ENCODE measurements around the gene KIAA0586.
"Not testable (repeated sequence)": the region's sequence is repeated elsewhere in the genome, so short reads cannot be mapped to it uniquely, and the experiment has no call there.

The KIAA0586 gene

GRCh38 chr14:58465421-58465820, 37.9 kb downstream of the KIAA0586 start:
- DNase-seq: no peak

DNA sequence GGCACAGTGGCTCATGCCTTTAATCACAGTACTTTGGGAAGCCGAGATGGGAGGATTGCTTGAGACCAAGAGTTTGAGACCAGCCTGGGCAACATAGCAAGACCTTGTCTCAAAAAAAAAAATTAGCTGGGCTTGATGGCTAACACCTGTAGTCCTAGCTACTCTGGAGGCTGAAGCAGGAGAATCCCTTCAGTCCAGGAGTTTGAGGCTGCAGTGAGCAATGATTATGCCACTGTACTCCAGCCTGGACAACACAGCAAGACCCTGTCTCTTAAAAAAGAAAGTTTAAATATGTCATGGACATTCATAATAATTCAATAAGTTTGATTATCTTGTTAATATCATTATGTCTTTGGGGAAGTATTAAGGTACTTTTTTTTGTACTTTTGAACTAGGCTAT, 38.9 kb downstream of the KIAA0586 start:
- DNase-seq: no peak

DNA sequence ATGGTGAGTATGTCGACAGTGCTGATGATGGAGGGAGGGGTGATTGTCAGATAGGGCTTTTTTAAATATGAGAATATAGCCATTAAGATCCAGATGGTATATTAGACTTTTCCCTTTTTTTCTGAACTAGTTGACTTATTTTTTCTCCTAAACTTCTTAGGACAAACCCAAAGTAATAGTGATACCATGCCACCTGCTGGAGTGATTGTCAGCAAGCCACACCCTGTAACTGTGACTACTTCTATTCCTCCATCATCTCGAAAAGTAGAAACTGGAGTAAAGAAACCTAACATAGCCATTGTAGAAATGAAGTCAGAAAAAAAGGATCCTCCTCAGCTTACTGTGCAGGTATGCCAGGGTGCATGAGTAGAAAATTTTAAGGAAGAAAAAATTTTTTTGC, 40.1 kb downstream of the KIAA0586 start:
- no peak for DNase-seq

DNA sequence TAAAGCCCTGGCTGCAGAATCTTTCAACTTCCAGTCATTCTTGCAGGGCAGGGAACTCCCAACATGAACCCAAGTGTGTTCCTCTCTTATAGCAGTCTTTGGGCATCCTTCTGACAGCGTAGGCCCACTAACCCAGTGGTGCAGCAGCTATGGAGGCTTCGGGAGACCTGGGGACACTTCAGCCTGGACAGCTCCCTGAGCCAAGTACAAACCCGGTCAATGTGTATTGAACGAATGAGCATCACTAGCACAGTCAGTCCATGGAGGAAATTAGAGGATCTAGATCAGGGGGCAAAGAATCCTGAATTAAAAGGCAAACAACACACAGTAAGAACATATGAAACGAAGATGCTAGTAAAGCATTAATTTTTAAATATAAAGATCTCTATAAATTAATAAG, 41.8 kb downstream of the KIAA0586 start:
- no peak for DNase-seq

GRCh38 chr14:58476320-58476719, 48.8 kb downstream of the KIAA0586 start:
- no peak for DNase-seq

GRCh38 chr14:58477653-58478052, 50.1 kb downstream of the KIAA0586 start:
- no peak for DNase-seq

DNA sequence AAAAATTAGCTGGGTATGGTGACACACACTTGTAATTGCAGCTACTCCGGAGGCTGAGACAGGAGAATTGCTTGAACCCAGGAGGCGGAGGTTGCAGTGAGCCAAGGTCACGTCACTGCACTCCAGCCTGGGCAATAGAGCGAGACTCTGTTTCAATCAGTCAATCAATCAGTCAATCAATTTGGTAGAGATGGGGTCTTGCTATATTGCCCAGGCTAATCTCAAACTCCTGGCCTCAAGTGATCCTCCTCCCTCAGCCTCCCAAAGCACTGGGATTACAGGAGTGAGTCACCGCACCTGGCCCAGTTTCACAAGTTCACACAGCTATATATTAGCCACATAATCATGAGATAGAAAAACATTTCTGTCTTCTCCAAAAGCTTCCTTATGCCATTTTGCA, 50.8 kb downstream of the KIAA0586 start:
- not testable (repeated sequence) for DNase-seq

DNA sequence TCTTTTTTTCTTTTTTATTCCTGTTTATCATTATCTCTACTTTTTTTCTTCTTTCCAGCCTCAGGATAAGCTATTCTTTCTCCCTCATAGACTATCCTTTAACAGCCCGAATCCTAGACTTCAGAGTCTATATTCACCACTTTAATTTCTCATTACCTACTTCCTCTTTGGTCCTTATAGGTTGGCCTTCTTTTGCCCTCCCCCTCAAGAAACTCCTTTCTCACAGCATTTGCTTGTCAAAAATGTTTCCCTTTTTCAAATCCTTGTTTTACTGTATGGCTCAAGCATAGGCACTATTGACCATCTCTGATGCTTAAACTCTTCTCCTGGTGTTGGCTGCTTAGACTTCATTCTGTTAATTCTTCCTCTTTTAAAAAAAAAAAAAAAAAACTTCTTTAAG, 52.5 kb downstream of the KIAA0586 start:
- no peak for DNase-seq

DNA sequence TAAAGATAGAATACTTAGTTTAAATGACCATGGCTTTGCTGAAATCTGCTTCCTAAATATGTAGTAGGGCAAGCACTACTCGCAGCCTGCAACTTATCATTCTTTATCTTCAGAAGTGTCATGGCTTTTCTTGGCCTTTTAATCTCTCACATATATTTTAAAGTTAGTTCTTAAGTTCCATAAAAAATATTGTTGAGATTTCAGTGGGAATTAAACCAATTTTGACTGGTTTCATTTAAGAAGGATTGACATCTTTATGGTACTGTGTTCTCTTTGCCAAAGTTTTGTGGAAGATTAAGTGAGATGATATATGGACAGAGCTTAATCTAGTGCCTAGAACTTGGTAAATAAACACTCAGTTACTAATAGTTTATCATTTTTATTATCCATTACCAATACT, 56.7 kb downstream of the KIAA0586 start:
- DNase-seq: no peak

GRCh38 chr14:58488550-58488949, 61.0 kb downstream of the KIAA0586 start:
- DNase-seq: no peak

DNA sequence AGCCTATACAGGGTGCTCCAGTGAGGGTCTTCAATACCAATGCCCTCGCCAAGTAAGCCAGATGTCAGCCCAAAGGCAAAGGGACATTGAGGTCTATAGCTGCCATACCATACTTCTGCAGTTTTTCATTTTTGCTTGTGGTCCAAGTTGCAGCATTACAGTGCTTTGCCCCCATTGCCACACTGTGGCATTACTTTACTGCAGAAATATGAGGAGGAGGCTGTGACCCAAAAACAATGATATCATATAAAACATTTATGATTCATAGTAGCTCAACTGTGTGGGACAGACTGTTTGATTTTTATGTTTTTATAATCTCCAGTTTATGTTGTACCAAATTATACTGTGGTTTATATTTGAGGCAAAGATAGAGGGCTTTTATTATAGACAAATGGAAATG, 64.1 kb downstream of the KIAA0586 start:
- no peak for DNase-seq

DNA sequence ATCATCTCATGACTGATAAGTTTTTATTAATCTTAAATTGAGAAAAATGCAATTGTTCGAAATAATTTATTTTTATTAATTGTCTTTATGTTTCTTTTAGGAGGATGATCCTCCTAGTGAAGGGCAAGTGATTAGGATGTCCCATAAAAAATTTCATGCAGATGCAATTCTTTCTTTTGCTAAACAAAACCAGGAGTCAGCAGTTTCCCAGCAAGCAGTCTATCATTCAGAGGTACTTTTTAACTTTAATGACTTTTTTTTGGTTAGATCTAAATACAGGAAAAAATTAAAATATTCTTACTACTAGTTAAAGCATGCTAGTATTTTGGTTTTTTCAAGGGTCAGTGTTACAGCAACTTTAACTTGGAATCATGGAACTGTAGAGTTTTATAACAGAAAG, 64.5 kb downstream of the KIAA0586 start:
- DNase-seq: no peak

GRCh38 chr14:58501214-58501816, 73.8 kb downstream of the KIAA0586 start:
- no peak for DNase-seq

DNA sequence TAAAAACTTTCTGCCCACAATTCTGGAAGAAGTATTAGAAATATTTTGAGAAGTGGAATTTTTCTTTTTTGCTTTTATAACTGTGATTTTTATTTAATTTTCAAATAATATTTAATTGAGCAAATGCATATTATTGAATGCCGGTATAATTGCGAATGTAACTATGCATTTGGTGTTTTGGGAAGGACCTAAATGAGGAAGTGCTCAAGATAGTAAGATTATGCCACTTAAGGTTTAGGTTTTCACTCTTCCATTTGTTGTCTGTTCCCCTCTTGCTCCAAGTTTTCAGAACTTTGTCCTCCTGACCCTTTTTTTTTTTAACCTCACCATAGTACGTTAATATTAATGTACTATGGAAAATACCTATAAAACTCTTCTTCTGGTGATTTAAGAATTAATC, 85.8 kb downstream of the KIAA0586 start:
- no peak for DNase-seq

- no peak for DNase-seq
Measured at GRCh38 chr14:58517592-58517991, 90.1 kb downstream of the KIAA0586 start.

DNA sequence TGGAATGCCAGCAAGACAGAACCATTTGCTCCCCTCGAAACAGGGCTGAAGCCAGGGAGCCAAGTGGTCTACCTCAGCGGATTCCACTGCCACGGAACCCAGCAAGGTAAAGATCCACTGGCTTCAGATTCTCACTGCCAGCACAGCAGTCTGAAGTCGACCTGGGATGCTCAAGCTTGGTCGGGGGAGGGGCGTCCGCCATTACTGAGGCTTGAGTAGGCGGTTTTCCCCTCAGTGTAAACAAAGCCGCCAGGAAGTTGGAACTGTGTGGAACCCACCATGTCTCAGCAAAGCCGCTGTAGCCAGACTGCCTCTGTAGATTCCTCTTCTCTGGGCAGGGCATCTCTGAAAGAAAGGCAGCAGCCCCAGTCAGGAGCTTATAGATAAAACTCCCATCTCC, 98.2 kb downstream of the KIAA0586 start:
- not testable (repeated sequence) for DNase-seq

- no peak for DNase-seq
Measured at GRCh38 chr14:58533446-58533845, 105.9 kb downstream of the KIAA0586 start.

DNA sequence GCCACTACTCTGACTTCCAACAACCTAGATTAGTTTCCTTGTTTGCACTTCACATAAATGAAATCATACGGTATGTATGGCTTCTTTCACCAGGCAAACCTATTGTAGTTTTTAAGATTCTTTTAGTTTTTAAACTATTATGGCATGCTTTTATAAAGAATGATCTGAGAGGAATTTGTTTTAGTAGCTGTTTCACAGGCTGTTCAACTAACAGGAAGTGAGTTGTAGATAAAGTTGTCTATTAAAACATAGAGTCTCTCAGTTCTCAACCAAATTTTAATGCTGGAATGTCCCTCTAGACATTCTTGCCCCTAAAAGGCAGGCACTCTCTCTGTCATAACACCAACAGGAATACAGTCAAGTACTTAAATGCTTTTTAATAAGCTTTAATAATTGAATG, 107.5 kb downstream of the KIAA0586 start:
- DNase-seq: no peak

GRCh38 chr14:58537004-58537403, 109.5 kb downstream of the KIAA0586 start:
- no peak for DNase-seq

DNA sequence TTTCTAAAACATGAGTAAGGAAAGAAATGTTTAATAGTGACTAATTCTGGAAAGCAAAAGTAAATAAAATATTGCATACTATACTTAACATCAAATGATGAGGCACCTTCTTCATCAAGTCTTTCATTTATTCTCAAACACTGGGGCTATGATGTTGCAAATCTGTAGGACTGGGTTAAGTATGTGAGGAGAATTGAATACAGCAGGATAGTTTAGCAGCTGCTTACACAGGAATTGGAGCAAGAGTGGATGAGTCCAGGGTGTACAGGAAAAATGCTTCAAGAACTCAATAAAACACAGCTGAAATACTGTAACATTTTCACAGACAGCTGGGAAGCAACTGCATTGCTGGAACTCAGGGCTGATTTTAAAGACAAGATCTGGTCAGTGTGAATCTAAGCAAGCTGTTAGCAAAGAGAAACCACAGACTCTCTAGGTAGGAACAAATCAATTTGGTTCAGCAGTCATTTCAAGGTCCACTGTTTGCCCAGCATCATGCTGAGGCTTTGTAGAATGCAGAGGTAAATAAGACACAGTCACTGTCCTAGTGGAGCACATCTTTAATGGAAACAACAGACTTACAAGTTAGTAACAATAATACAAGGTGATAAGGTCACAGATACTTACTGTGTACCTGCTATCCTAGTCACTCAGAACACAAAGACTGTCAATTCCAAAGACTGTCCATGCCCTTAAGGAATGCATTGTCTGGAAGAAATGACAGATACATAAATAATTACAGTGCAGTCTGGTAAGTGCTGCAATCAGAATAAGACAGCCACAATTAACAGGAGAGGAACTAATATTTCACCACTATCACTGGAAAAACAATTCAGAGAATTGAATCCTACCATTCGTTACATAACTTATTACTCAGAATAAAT, 113.5 kb downstream of the KIAA0586 start:
- DNase-seq: no peak

GRCh38 chr14:58541633-58542022, 114.1 kb downstream of the KIAA0586 start:
- DNase-seq: no peak

- DNase-seq: no peak
Measured at GRCh38 chr14:58543253-58543652, 115.7 kb downstream of the KIAA0586 start.

DNA sequence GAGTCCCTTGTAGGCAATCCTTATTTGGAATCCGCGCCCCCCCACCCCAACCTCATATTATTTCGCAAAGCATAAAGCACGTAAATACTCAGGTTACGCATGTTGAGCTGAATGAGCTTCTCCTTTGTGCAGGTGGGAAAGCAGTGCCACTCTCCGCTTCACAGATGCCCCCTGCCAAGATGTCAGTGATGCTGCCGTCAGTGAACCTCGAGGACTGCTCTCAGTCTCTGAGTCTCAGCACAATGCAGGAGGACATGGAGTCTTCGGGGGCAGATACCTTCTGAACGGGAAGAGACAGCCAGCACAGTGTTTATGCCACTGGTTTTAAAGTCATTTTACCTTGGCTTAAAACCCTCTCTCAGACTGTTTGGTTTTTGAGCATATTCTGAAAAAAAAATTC, 120.1 kb downstream of the KIAA0586 start:
- DNase-seq: no peak

- DNase-seq: no peak
Measured at GRCh38 chr14:58549105-58549757, 121.7 kb downstream of the KIAA0586 start.
